SJSA1 (cell line): Measurements from ENCODE around the gene ARSA. TPM values are rescaled to one million over a fixed set of nuclear protein-coding genes. Genes with fewer than 3 reads are reported as not detected.
A peak's percentile ranks its signal among the peaks of the same experiment; 100 is the strongest.

Source experiments
- DNase-seq, 2 experiments: peaks; one replicate each; pipeline ENCODE4 v3.0.0-alpha.2; 2015 to 2020; ENCODE audit warnings: low spot score in 2 of 2, low read depth in 1 of 2
- H3K27ac ChIP-seq: fragments of 250-450 bp; sonication (Bioruptor Pico); 2 replicates; pipeline ENCODE4 v1.5.1; 2020; ENCODE audit warnings: mild to moderate bottlenecking, moderate library complexity
- H3K27me3 ChIP-seq: fragments of 250-450 bp; sonication (Bioruptor Pico); replicated peaks from 2 replicates; pipeline ENCODE4 v1.5.1; 2020; ENCODE audit warnings: mild to moderate bottlenecking, moderate library complexity
- H3K36me3 ChIP-seq: fragments of 250-450 bp; sonication (Bioruptor Pico); 2 replicates; pipeline ENCODE4 v1.5.1; 2020; ENCODE audit warnings: mild to moderate bottlenecking
- H3K4me1 ChIP-seq: fragments of 250-450 bp; sonication (Bioruptor Pico); replicated peaks from 2 replicates; pipeline ENCODE4 v1.6.1; 2021; ENCODE audit warnings: mild to moderate bottlenecking
- H3K4me3 ChIP-seq: fragments of 250-450 bp; sonication (Bioruptor Pico); 2 replicates; pipeline ENCODE4 v1.5.1; 2020; ENCODE audit warnings: mild to moderate bottlenecking
- H3K9me3 ChIP-seq: fragments of 250-450 bp; sonication (Bioruptor Pico); replicated peaks from 2 replicates; pipeline ENCODE4 v1.5.1; 2020; ENCODE audit warnings: mild to moderate bottlenecking
- total RNA-seq: library from RNA; depleted of rRNA; stranded (reverse); fragments of >200 nt; shearing (Covaris generic); gene quantifications from 2 replicates; pipeline ENCODE4 v1.2.3, GENCODE V29; 2014; rRNA removed

Gene ARSA
- total RNA-seq, 1 experiment from 2014 or later = 20.2 TPM

DNA sequence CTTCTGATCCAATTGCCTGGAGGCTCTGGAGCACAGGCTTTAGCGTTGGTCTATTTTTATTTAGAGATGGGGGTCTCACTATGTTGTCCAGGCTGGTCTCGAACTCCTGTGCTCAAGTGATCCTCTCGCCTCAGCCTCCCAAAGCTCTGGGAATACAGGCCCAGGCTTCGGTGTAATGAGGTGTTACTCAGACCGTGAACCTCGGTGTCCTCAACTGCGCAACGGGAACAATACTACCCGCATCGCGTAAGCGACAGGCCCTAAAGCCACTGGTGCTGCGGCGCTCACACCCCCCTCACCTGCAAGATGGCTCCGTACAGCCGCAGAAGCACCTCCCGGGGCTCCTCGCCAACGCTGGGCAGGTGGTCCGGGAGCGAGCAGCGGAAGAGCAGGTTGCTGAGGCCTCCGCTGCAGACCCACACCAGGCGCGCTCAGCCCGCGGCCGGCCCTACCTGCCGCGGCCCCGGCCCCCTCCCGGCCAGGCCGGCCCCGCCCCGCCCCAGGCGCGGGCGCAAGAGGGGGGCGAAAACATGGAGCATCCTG lies 45.9 kb downstream of the ARSA start:
- H3K4me1 ChIP-seq = peaks cover 10% of the 10 kb centered on the region
- peaks cover 23% of the 10 kb centered on the region for H3K36me3 ChIP-seq
- H3K27me3 ChIP-seq = no peaks in the 10 kb centered on the region
- H3K4me3 ChIP-seq = peak overlapping the region; percentile 76
- peak overlapping the region; percentile 82 for H3K27ac ChIP-seq
- no peaks in the 10 kb centered on the region for H3K9me3 ChIP-seq
- DNase-seq = peak in 1 of 2 experiments; percentile 27

DNA sequence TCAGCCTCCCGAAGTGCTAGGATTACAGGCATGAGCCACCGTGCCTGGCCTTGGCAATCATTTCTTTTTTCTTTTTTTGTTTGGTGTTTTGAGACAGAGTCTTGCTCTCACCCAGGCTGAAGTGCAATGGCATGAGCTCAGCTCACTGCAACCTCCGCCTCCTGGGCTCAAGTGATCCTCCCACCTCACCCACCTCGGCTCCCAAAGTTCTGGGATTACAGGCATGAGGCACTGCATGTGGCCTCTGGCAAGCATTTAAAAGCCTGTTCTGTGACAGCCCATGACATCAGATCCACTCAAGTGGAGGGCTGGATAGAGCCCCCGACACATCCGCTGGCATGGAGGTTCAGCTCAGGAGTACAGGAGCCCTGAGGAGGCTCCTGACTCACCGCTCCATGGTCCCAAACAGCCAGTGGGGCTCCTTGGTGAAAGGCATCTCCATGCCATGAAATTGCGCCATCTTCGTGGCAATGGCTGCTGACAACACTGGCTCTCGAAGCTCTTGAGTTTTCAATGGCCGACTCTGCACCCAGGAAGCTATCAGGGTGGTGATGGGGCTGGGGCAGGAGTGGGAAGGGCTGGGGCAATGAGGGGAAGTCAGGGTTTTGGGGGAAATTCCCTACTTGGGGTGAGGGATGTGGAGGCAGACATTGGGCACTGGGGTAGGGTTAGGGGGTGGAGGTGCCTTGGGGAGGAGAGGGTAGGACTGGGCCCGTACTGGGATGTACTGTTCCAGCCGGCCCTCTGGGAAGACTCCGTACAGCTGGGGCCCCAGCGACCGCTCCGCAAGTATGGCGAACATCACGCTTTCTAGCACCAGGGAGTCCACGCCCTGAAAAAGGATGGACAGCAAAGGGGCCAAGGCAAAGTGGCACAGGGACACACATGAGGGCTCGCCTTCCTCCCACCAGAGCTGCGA lies 46.7 kb downstream of the ARSA start:
- Histone ChIP-seq H3K36me3 (peaks cover 23% of the 10 kb centered on the region), H3K9me3 (no peaks in the 10 kb centered on the region), H3K4me3 (peak overlapping the region; percentile 76), H3K27ac (no peak overlapping the region), H3K4me1 (peaks cover 10% of the 10 kb centered on the region), H3K27me3 (no peaks in the 10 kb centered on the region)
- DNase-seq = no peak

DNA sequence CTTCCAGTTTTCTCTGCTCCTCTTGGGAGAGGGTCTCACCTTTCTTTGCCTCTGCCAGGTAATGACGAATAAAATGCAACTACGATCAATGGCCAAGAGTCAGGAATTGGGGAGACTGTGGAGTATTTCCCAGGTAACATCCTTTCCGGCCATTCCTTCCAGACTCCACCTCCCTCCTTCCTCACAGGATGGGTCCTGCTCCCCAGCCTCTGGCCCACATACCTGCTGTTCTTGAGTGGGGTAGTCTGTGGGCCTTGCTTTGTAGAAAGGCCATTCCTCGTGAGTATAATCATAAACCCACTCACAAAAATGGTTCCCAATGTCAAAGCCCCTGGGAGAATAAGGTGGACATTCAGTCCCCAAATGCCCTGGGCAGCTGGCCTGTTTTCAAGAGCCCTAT lies 48.2 kb downstream of the ARSA start:
- Histone ChIP-seq H3K4me3 (no peak overlapping the region), H3K27ac (no peak overlapping the region), H3K36me3 (peaks cover 23% of the 10 kb centered on the region), H3K27me3 (no peaks in the 10 kb centered on the region), H3K4me1 (peaks cover 10% of the 10 kb centered on the region), H3K9me3 (no peaks in the 10 kb centered on the region)
- no peak for DNase-seq

DNA sequence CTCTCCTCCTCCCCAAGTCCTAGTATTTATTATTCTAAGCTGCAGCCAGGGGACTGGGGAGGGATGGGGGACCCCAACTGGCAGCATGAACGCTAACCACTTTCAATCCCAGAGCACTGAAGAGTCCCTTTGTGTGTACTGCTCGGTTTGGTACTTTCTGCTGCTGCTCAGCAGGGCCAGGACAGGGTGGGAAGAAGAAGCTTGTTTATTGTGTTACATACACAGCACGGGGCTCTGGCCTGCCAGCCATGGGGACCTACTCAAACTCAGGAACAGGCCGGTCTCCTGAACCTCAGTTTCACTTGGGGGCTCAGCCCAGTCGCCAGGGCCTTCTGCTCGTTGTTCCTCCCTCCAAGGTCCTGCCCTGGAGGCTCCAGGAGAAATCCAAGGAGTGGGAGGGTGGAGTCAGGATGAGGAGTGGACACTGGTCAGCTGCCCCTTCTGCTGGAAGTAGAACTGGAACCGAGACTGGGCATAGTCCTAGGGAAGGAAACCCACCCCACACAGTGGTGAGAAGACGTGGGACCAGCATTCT lies 49.1 kb downstream of the ARSA start:
- Histone ChIP-seq H3K27me3 (no peaks in the 10 kb centered on the region), H3K36me3 (peaks cover 23% of the 10 kb centered on the region), H3K4me1 (peaks cover 9% of the 10 kb centered on the region), H3K27ac (no peak overlapping the region), H3K4me3 (no peak overlapping the region), H3K9me3 (no peaks in the 10 kb centered on the region)
- DNase-seq = no peak

DNA sequence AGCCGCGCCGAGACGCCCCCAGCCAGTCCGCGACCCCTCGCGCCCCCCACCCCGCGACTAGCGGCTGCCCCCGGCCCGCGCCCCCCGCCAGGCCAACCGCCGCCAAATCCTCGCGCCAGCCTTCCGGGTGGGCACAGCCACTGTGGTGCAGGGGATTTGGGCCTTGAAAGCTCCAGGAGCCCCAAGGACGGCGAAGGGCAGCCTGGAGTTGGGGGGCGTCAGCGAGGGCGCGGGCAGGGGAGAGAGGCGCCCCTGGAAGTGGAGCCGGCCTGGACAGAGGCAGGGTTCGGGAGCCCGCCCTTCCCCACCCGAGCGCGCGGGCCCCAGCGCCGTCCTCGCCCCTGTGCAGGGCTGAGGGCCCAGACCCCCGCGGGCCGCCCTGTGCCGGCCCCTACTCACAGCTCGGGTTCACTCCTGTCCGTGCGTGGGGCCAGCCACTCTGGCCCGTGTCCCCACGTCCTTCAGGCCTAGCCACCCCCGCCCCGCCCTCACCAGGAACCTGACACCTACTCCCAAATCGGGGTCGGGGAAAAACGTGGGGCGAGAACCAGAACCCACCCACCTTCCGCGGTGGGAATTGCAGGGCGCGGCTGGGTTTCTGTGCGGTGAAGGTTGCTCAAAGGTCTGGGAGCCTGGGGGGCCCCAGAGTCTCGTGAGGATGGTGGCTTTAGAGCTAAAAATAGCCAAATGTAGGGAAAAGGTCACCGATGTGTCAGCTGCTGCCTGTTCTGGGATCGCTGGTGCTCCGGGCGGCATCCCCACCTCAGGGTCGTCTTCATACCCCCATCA lies 49.8 kb downstream of the ARSA start, which contains the start of gene CPT1B:
CPT1B (minus strand) TSS at position 441 of the 789 bp plus-strand sequence. CDS start 512 bp downstream, outside the sequence.
- H3K27ac ChIP-seq = no peak within 1 kb of the TSS
- DNase-seq = no peak
- peaks cover 6% of the 10 kb centered on the region for H3K4me1 ChIP-seq
- H3K36me3 ChIP-seq = peaks cover 23% of the 10 kb centered on the region
- H3K4me3 ChIP-seq = no peak within 1 kb of the TSS
- no peaks in the 10 kb centered on the region for H3K27me3 ChIP-seq
- no peaks in the 10 kb centered on the region for H3K9me3 ChIP-seq

DNA sequence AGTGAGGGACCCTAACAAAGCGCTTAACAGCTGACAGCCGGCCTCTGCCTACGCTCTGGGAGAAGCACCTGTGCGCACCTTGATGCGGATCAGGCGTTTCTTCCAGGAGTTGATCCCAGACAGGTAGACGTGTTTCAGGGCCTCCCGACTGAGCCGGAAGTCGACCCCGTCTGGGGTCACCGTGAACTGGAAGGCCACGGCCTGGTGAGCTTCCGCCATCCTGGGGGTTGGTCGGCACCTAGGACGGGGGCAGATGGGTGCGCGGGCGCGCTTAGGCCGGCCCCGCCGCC lies 50.3 kb downstream of the ARSA start:
- Histone ChIP-seq H3K27ac (no peak overlapping the region), H3K4me3 (no peak overlapping the region), H3K36me3 (peaks cover 23% of the 10 kb centered on the region), H3K9me3 (no peaks in the 10 kb centered on the region), H3K27me3 (no peaks in the 10 kb centered on the region), H3K4me1 (peaks cover 6% of the 10 kb centered on the region)
- no peak for DNase-seq

DNA sequence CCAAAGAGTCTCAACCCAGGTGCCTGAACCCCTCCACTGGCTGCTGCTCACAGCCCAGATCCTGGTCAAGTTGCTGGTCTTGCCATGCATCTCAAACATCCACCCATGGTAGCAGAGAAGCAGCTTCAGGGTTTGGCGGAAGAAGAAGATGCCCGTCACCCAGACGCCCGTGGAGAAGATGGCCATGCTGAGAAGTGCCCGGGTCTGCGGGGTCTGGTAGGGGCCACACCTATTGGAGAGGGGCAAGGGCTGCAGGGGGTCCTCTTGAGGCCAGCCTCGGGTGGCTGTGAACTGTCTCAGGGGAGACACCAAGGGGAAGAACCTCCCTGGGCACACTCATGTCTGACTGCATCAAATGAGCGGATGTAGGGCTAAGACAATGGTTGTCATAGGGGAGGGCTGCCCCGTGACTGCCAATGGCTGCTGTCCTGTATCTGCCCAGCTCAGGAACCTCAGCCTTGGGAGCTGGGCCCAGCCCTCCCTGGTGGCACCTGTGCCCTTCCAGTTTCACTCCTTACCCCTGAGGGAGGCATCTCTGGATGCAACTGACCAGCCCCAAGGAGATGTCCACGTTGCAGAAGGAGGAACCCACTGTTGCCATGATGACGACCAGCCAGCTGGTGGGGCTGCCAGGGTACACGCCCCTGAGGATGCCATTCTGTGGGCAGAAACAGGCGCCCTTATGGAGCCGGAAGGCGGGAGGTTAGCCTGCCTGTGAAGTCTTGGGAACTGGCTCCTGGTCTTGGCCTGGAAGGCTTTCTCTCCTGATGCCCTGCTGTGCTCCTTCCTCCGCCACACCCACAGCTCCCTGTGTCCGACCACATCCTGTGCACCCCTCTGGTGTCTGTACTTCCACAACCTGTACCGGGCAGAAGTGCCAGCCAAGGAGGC lies 50.9 kb downstream of the ARSA start:
- DNase-seq = no peak
- H3K27me3 ChIP-seq = no peaks in the 10 kb centered on the region
- no peaks in the 10 kb centered on the region for H3K9me3 ChIP-seq
- H3K4me3 ChIP-seq = no peak overlapping the region
- H3K27ac ChIP-seq = no peak overlapping the region
- H3K36me3 ChIP-seq = peaks cover 21% of the 10 kb centered on the region
- H3K4me1 ChIP-seq = peaks cover 6% of the 10 kb centered on the region

DNA sequence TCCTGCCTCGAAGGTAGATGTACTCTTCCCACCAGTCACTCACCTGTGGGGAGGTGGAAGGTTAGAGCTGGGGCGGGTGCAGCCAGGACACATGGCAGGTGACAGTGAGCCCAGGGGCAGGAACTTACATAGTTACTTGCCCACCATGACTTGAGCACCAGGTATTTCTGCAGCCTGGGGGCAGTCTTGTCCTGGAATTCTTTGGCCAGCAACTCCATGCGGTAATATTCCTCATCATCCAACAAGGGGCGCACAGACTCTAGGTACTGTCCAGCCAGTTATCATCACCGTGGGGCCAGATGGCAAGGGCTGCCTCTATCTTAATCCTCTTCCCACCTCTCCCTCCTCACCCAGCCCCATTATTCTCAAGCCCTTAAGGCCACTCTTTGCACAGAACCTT lies 51.9 kb downstream of the ARSA start:
- no peaks in the 10 kb centered on the region for H3K4me1 ChIP-seq
- no peak overlapping the region for H3K27ac ChIP-seq
- no peaks in the 10 kb centered on the region for H3K9me3 ChIP-seq
- no peak for DNase-seq
- peaks cover 15% of the 10 kb centered on the region for H3K36me3 ChIP-seq
- H3K4me3 ChIP-seq = no peak overlapping the region
- H3K27me3 ChIP-seq = no peaks in the 10 kb centered on the region

DNA sequence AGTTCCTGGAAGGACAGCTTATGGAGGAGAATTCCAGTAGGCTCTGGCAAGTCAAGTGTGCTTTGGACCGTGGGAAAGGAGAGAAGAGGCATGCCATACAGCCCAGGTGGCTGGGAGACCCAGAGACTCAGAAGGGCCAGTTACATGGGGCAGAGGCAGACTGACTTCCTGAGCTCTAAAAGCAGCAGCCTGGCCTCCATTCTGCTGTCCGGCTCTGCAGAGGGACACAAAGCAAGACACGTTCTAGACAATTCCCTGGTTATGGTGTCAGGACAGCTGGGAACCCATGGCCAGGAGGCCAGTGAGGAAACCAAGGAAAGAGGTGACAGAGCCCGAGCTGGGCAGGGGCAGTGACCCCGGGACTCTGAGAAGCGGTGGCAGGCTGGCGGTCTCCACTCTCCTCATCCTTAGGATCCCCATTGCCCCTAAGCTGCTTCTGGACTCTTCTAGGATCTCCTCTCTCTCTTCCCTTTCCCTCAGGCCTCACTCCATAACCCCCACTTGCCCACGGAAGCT lies 52.5 kb downstream of the ARSA start:
- no peaks in the 10 kb centered on the region for H3K4me1 ChIP-seq
- peaks cover 9% of the 10 kb centered on the region for H3K36me3 ChIP-seq
- no peaks in the 10 kb centered on the region for H3K27me3 ChIP-seq
- no peak overlapping the region for H3K27ac ChIP-seq
- DNase-seq = no peak
- H3K4me3 ChIP-seq = no peak overlapping the region
- H3K9me3 ChIP-seq = no peaks in the 10 kb centered on the region

Other genes starting within 250 kb of the ARSA start
- gene SBF1, start 153.1 kb downstream of the ARSA start, total RNA-seq = 77.0 and 87.9 TPM in 2 replicates
- gene ADM2, start 146.6 kb downstream of the ARSA start, total RNA-seq = 0.05 TPM in 1 of 2 replicates, not detected in the other
- gene MIOX, start 141.3 kb downstream of the ARSA start, total RNA-seq = not detected in 2 replicates
- 34.7 and 53.5 TPM in 2 replicates for gene LMF2, start 120.5 kb downstream of the ARSA start, total RNA-seq
- gene NCAPH2, start 119.9 kb downstream of the ARSA start, total RNA-seq = 106 and 113 TPM in 2 replicates
- 2.0 and 6.3 TPM in 2 replicates for gene SCO2, start 102.6 kb downstream of the ARSA start, total RNA-seq
- gene TYMP, start 98.1 kb downstream of the ARSA start, total RNA-seq = 3.2 and 12.6 TPM in 2 replicates
- 0.11 and 0.66 TPM in 2 replicates for gene KLHDC7B, start 82.3 kb downstream of the ARSA start, total RNA-seq
- not detected in 2 replicates for gene SYCE3, start 65.2 kb downstream of the ARSA start, total RNA-seq
- gene CPT1B, start 49.7 kb downstream of the ARSA start, total RNA-seq = 1.7 and 2.5 TPM in 2 replicates
- gene CHKB, start 45.3 kb downstream of the ARSA start, total RNA-seq = 26.5 and 47.8 TPM in 2 replicates
- gene MAPK8IP2, start 27.4 kb downstream of the ARSA start, total RNA-seq = 0.03 TPM in 1 of 2 replicates, not detected in the other
- 0.22 and 0.53 TPM in 2 replicates for gene SHANK3, start 44.7 kb upstream of the ARSA start, total RNA-seq
- gene ACR, start 110.1 kb upstream of the ARSA start, total RNA-seq = not detected in 2 replicates
- 5.3 and 6.3 TPM in 2 replicates for gene RABL2B, start 155.5 kb upstream of the ARSA start, total RNA-seq